ENCODE data around the gene HSFX3.
"Not testable (repeated sequence)": the region's sequence is repeated elsewhere in the genome, so short reads cannot be mapped to it uniquely, and the experiment has no call there.

Gene HSFX3

GRCh38 chrX:149549701-149550100 is at the start of gene HSFX3:
Gene HSFX3, minus strand, starts transcription at chrX:149549924. Its CDS starts 72 bp downstream, at chrX:149549852.
- not testable (repeated sequence) for DNase-seq

GRCh38 chrX:149598603-149599002 is 48.9 kb upstream of the HSFX3 start:
- not testable (repeated sequence) for DNase-seq

GRCh38 chrX:149595943-149596342 is 46.2 kb upstream of the HSFX3 start:
- not testable (repeated sequence) for DNase-seq

GRCh38 chrX:149595214-149595613 is 45.5 kb upstream of the HSFX3 start, which contains the start of gene HSFX2:
Gene HSFX2, minus strand, starts transcription at chrX:149595314. Its CDS starts 614 bp downstream, at chrX:149594700.
- not testable (repeated sequence) for DNase-seq

- DNase-seq = not testable (repeated sequence)
Observed at GRCh38 chrX:149590993-149591392, 41.3 kb upstream of the HSFX3 start.

GRCh38 chrX:149587359-149587758 is 37.6 kb upstream of the HSFX3 start, which contains the start of gene MAGEA9B:
Gene MAGEA9B, minus strand, starts transcription at chrX:149587459. Its CDS starts 4,280 bp downstream, at chrX:149583179.
- DNase-seq = not testable (repeated sequence)

- DNase-seq = not testable (repeated sequence)
Observed at GRCh38 chrX:149585631-149586030, 35.9 kb upstream of the HSFX3 start.

GRCh38 chrX:149573456-149573855 is 23.7 kb upstream of the HSFX3 start:
- DNase-seq = not testable (repeated sequence)

- DNase-seq = no peak
Observed at GRCh38 chrX:149572743-149573142, 23.0 kb upstream of the HSFX3 start.

GRCh38 chrX:149571770-149572169 is 22.0 kb upstream of the HSFX3 start:
- DNase-seq = no peak

- no peak for DNase-seq
Observed at GRCh38 chrX:149570668-149571067, 20.9 kb upstream of the HSFX3 start.

GRCh38 chrX:149569770-149570169 is 20.0 kb upstream of the HSFX3 start:
- no peak for DNase-seq

GRCh38 chrX:149568701-149569296 is 19.1 kb upstream of the HSFX3 start:
- DNase-seq = no peak

GRCh38 chrX:149567621-149568417 is 18.1 kb upstream of the HSFX3 start:
- DNase-seq = no peak

GRCh38 chrX:149563359-149563758 is 13.6 kb upstream of the HSFX3 start:
- DNase-seq = no peak

- not testable (repeated sequence) for DNase-seq
Observed at GRCh38 chrX:149555251-149555650, 5.5 kb upstream of the HSFX3 start.

- DNase-seq = not testable (repeated sequence)
Observed at GRCh38 chrX:149551939-149552248, 2.2 kb upstream of the HSFX3 start.

GRCh38 chrX:149551245-149551938 is 1.7 kb upstream of the HSFX3 start:
- DNase-seq = not testable (repeated sequence)

GRCh38 chrX:149550454-149550853 is 730 bp upstream of the HSFX3 start:
- DNase-seq = not testable (repeated sequence)

- not testable (repeated sequence) for DNase-seq
Observed at GRCh38 chrX:149547782-149548181, 1.9 kb downstream of the HSFX3 start.

- DNase-seq = not testable (repeated sequence)
Observed at GRCh38 chrX:149546962-149547361, 2.8 kb downstream of the HSFX3 start.

GRCh38 chrX:149545545-149546543 is 3.9 kb downstream of the HSFX3 start:
- DNase-seq = not testable (repeated sequence)

Measured in CD4-positive, alpha-beta T cell treated with Interleukin-4 for 1 hour (primary cell).